ENCODE data around the gene NUDT21. TPM values are rescaled to one million over a fixed set of nuclear protein-coding genes. Genes with fewer than 3 reads are reported as not detected.

Gene NUDT21
- total RNA-seq, 2 donors from 2014 or later: 92.4 to 135 TPM

DNA sequence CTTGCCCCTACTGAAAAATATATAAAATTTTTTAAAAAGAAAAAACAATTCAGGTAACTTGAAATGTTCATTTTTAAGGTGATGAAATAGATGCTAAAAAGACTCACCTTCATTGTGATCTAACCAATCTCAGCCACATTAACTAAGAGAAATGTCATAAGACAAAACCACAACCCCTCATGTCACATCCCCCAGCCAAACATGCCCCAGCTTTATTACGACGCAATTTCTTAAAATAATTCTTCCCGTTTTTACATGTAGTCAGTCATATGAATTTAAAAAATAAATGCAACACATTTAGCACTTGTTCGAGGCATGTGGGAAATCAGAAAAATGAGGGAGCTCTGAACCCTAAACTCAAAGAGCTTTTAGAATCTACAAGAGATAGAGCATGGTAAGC lies 35.3 kb downstream of the NUDT21 start:
- no peak overlapping the region for H3K9ac ChIP-seq (ENCODE audit: low read depth in 2 of 2, low read length in 2 of 2)
- DNase-seq: no peak
- H3K36me3 ChIP-seq: no peaks in the 10 kb centered on the region
- intact Hi-C loops (cut with DNase I): no loop called here
- H3K9me3 ChIP-seq: no peaks in the 10 kb centered on the region
- H3K27me3 ChIP-seq: no peaks in the 10 kb centered on the region
- TF ChIP-seq, protein P1, sequence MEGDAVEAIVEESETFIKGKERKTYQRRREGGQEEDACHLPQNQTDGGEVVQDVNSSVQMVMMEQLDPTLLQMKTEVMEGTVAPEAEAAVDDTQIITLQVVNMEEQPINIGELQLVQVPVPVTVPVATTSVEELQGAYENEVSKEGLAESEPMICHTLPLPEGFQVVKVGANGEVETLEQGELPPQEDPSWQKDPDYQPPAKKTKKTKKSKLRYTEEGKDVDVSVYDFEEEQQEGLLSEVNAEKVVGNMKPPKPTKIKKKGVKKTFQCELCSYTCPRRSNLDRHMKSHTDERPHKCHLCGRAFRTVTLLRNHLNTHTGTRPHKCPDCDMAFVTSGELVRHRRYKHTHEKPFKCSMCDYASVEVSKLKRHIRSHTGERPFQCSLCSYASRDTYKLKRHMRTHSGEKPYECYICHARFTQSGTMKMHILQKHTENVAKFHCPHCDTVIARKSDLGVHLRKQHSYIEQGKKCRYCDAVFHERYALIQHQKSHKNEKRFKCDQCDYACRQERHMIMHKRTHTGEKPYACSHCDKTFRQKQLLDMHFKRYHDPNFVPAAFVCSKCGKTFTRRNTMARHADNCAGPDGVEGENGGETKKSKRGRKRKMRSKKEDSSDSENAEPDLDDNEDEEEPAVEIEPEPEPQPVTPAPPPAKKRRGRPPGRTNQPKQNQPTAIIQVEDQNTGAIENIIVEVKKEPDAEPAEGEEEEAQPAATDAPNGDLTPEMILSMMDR (IDR thresholded peaks at IDR 0.05): no peak
- H3K4me1 ChIP-seq: peaks cover 2% of the 10 kb centered on the region
- no peak overlapping the region for H3K27ac ChIP-seq
- no peak overlapping the region for H3K4me3 ChIP-seq

DNA sequence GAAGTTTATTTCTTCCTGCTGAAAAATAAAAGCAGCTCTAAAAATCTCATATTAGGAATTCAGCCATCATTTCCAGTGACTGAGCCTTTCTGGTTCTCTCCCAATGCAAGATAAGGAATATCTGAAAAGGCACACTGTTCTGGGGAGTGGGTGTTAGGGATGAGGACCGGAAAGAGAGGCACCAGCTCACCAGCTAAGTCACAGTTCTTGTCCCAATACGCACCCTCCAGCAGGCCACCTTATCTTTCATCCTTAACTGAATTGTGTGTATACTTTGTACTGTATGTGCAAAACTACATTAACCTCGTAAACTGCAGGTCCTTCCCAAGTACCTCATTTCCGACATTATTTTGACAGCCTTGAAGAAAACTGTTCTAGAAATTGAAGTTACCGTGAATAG lies 36.8 kb downstream of the NUDT21 start:
- H3K4me1 ChIP-seq: no peaks in the 10 kb centered on the region
- intact Hi-C loops (cut with DNase I): no loop called here
- no peaks in the 10 kb centered on the region for H3K9me3 ChIP-seq
- H3K4me3 ChIP-seq: no peak overlapping the region
- no peak overlapping the region for H3K9ac ChIP-seq (ENCODE audit: low read depth in 2 of 2, low read length in 2 of 2)
- no peak overlapping the region for H3K27ac ChIP-seq
- no peaks in the 10 kb centered on the region for H3K27me3 ChIP-seq
- DNase-seq: no peak
- no peaks in the 10 kb centered on the region for H3K36me3 ChIP-seq
- TF ChIP-seq, protein P1 (IDR thresholded peaks at IDR 0.05): no peak

DNA sequence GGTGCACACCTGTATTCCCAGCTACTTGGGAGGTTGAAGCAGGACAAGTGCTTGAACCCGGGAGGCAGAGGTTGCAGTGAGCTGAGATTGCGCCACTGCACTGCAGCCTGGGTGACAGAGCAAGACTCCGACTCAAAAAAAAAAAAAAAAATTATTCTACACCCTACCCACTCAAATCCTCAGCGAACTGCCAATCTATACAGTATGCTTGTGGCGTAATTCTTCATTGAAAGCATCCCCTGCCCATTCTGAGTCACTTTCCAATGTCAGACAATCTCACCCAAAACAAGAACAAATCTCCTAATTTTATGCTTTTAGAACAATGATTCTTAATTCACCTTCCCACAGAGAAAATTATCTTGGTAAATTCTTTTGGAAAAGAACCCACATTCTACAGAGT lies 37.8 kb downstream of the NUDT21 start:
- no peaks in the 10 kb centered on the region for H3K27me3 ChIP-seq
- intact Hi-C loops (cut with DNase I): no loop called here
- H3K27ac ChIP-seq: no peak overlapping the region

DNA sequence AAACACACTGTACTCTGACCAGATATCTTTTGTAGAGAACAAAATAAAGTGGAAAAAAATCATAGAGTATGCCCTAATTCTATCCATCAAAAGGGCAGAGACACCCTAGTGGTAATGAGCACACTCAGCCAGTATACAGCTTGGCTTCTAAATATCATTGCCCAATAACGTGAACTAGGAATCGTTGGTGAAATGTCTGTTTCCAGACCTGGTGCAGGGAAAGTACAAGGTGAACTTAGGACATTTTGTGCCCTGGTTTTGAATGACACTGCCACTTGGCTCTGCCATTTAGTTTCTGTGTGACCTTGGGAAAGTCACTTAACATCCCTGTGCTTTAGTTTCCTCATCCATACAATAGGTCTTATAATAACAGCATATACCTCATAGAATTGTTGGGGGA lies 39.5 kb downstream of the NUDT21 start:
- intact Hi-C loops (cut with DNase I): no loop called here
- Histone ChIP-seq H3K9ac (ENCODE audit: low read depth in 2 of 2, low read length in 2 of 2) (no peak overlapping the region), H3K4me1 (no peaks in the 10 kb centered on the region), H3K27me3 (no peaks in the 10 kb centered on the region), H3K27ac (no peak overlapping the region), H3K9me3 (no peaks in the 10 kb centered on the region), H3K4me3 (no peak overlapping the region), H3K36me3 (no peaks in the 10 kb centered on the region)
- TF ChIP-seq, protein P1 (IDR thresholded peaks at IDR 0.05): no peak
- no peak for DNase-seq

More for the DNA sequence above, 37.8 kb downstream of the NUDT21 start:
- Histone ChIP-seq H3K9me3 (no peaks in the 10 kb centered on the region), H3K9ac (ENCODE audit: low read depth in 2 of 2, low read length in 2 of 2) (no peak overlapping the region), H3K36me3 (no peaks in the 10 kb centered on the region), H3K4me1 (no peaks in the 10 kb centered on the region), H3K4me3 (no peak overlapping the region)
- no peak for DNase-seq
- TF ChIP-seq, protein P1 (IDR thresholded peaks at IDR 0.05): no peak

DNA sequence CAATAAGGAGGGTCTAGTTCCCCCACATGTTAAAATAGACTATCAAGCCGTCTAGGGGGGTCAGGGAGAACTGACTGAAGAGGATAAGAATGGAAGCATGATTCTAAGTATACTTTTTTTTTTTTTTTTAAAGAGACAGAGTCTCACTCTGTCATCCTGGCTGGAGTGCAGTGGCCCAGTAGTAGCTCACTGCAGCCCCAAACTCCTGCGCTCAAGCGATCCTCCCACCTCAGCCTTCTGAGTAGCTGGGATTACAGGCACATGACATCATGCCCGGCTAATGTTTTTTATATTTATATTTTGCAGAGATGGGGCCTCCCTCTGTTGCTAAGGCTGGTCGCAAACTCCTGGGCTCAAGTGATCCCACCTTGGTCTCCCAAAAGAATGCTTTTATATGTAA lies 40.0 kb downstream of the NUDT21 start:
- H3K4me3 ChIP-seq: no peak overlapping the region
- no peaks in the 10 kb centered on the region for H3K27me3 ChIP-seq
- intact Hi-C loops (cut with DNase I): no loop called here
- no peaks in the 10 kb centered on the region for H3K36me3 ChIP-seq
- no peak overlapping the region for H3K27ac ChIP-seq
- H3K9me3 ChIP-seq: no peaks in the 10 kb centered on the region
- no peak overlapping the region for H3K9ac ChIP-seq (ENCODE audit: low read depth in 2 of 2, low read length in 2 of 2)
- DNase-seq: no peak
- TF ChIP-seq, protein P1 (IDR thresholded peaks at IDR 0.05): no peak
- no peaks in the 10 kb centered on the region for H3K4me1 ChIP-seq

DNA sequence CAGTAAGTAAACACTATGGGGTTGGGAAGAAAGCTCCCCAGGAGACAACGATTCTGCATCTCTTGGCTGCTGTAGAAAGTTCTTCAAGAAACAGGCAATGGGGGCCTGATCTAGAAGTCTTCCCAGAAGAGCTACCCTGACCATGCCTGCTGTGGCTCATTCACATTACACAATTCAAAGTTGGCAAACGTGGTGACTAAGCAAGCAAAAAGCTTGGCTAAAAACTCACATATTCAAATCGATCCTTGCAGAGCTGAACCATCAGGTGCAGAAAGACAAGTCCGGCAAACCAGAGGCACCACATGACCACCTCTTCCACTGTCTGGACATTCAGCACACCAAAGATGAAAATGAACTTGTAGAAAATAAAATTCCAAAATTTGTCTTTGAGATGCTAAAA lies 41.9 kb downstream of the NUDT21 start:
- DNase-seq: no peak
- H3K4me1 ChIP-seq: no peaks in the 10 kb centered on the region
- H3K27me3 ChIP-seq: no peaks in the 10 kb centered on the region
- no peaks in the 10 kb centered on the region for H3K9me3 ChIP-seq
- peak overlapping the region in 1 of 2 donors; percentile 8 for H3K9ac ChIP-seq (ENCODE audit: low read depth in 2 of 2, low read length in 2 of 2)
- peak overlapping the region; percentile 72 for H3K27ac ChIP-seq
- H3K36me3 ChIP-seq: no peaks in the 10 kb centered on the region
- TF ChIP-seq, protein P1 (IDR thresholded peaks at IDR 0.05): no peak
- no peak overlapping the region for H3K4me3 ChIP-seq
- intact Hi-C loops (cut with DNase I): no loop called here

All from colonic mucosa (tissue), 4 donors.